ENCODE measurements around the gene TOP2A. TPM values are rescaled to one million over a fixed set of nuclear protein-coding genes. Genes with fewer than 3 reads are reported as not detected.

The TOP2A gene
- total RNA-seq, 1 experiment from 2014 or later, result 315 TPM

DNA sequence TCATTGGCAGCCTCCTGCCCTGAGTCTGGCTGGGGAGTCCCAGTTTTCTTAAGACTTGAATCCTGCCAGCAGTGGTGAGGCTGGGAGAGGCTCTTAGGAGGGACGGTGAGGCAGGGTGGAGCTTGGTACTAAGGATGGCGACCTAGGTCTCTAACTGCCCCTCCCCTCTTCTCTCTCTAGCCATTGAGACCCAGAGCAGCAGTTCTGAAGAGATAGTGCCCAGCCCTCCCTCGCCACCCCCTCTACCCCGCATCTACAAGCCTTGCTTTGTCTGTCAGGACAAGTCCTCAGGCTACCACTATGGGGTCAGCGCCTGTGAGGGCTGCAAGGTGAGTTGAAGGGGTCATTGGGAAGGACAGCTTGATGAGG lies 69.6 kb downstream of the TOP2A start:
- no peak for DNase-seq (ENCODE audit: extremely low read depth, low read depth)

GRCh38 chr17:40347319-40348135 lies 70.2 kb downstream of the TOP2A start:
- no peak for DNase-seq (ENCODE audit: extremely low read depth, low read depth)

- no peak for DNase-seq (ENCODE audit: extremely low read depth, low read depth)
These were observed 70.9 kb downstream of the TOP2A start for GRCh38 chr17:40346765-40347158.

DNA sequence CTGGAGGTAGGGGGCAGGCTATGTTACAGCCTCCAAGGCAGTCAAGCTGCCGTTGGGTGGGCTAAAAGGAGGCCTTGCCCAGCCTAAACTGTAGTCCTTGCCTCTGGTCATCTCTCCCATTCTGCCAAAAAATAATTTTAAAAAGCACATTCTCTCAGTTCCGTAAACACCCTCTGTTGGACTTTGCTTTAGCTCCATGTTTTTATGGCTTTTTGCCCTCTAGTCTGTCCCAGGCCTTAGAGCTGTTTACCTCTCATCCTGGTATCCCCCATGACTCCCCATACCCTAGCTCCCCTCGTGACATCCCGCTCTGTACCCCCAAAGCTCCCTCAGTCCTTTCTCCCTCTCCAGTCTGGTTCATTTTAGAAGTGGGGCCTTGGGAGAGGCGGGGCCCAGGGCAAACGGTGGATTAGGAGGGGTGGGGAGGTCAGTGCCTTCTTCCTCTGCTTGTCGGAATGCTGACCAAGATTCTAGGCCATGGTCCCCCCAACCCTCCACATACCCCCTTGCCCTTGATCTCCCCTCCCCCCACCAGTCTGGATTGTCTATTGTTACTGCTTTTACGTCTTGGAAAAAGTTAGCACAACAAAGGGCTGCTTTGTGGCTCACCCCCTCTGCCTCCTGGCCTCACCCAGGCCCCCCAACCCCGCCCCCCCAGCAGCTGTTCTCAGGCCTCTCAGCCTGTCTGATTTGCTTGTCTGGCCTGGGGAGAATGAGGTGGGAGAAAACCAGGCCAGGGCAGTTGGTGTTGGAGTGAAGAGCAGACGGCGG lies 71.5 kb downstream of the TOP2A start:
- no peak for DNase-seq (ENCODE audit: extremely low read depth, low read depth)

GRCh38 chr17:40345161-40345993 lies 72.3 kb downstream of the TOP2A start:
- DNase-seq (ENCODE audit: extremely low read depth, low read depth), result no peak

GRCh38 chr17:40344421-40345160 lies 73.1 kb downstream of the TOP2A start:
- DNase-seq (ENCODE audit: extremely low read depth, low read depth), result no peak

DNA sequence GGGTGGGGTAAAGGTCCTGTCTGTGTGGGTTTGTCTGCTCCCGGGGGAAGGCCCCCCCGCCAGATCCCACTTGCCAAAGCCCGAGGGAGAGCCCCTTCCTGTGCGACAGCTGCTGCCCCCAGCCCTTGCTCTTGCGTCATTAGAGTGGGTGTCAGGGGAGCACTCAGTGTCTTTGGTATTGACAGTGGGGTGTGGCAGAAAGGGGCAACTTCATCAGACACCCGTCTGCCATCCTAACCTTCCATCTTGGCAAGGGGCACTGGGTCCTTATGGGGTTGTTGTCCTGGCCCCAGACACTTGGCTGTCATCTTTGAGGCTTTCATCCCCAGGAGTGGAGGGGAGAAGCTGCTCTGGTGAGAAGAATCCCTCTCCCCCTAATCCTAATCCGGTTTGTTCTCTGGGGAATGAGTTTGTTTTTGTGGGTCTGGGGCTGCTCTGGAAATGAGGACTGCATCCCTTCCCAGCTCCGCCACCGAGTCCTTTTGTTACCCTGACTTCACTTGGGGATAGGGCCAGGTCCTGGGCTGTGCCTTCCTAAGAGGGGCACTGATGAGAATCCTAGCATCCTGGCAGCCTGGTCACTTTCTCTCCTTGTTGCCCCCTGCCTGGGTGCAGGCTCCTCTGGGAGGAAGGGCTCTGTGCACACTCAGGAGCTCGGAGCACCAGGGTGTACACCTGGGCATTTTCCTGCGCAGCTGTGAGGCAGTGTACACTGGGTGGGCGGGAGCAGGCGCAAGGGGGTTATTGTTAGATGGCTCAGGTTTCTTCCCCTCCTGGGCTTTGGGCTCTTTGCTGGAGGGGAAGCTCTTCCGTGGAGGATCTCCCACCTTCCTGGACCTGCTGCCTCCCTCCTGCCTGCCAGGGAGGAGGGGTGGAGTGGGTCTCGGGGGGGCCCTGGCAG lies 74.2 kb downstream of the TOP2A start:
- DNase-seq (ENCODE audit: extremely low read depth, low read depth), result no peak

- no peak for DNase-seq (ENCODE audit: extremely low read depth, low read depth)
These were observed 75.0 kb downstream of the TOP2A start for GRCh38 chr17:40342504-40343218.

- peak; percentile 47 for DNase-seq (ENCODE audit: extremely low read depth, low read depth)
These were observed 75.7 kb downstream of the TOP2A start for GRCh38 chr17:40341808-40342503.

DNA sequence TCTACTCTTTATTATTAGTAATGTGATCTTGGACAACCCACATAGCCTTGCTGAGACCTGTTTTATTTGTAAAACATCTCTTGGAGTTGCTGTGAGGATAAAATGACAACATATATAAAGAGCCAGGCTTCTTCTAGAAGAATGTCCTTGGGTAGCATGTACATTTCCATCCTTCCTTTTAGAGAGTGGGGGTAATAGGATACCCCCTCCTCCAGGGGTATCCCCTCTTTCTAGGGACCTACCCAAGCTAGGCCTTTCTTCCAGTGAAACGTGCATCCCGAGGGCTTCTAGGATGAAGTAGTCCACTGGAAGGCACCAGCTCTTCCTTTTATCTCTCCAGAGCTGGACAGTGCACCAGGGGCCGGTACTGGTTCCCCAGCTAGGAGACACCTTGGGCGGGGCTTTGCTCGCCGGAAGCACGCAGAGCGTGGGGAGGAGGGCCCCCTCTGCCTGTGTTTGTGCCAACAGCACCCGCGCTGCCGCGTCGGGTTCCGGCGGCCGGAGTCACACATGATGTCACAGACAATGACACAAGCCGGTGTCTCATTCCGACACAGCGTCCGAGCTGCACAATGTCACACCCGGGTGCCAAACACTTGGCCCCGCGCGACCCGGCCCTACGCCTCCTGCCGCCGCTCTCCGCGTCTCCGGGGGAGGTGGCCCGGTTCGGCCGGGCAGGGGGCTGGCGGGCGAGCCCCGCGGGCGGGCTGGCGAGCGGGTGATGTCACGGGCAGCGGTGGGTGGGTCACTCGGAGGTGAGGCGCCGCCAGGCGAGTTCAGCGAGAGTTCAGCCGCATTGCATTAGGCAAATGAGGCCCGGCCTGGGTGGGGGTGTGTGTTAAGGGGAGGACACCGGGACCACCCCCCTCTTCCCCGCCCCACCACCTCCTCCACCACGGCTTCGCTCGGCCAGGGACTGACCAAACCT lies 76.6 kb downstream of the TOP2A start:
- DNase-seq (ENCODE audit: extremely low read depth, low read depth), result peak; percentile 90

- DNase-seq (ENCODE audit: extremely low read depth, low read depth), result no peak
These were observed 77.4 kb downstream of the TOP2A start for GRCh38 chr17:40340327-40340726.

DNA sequence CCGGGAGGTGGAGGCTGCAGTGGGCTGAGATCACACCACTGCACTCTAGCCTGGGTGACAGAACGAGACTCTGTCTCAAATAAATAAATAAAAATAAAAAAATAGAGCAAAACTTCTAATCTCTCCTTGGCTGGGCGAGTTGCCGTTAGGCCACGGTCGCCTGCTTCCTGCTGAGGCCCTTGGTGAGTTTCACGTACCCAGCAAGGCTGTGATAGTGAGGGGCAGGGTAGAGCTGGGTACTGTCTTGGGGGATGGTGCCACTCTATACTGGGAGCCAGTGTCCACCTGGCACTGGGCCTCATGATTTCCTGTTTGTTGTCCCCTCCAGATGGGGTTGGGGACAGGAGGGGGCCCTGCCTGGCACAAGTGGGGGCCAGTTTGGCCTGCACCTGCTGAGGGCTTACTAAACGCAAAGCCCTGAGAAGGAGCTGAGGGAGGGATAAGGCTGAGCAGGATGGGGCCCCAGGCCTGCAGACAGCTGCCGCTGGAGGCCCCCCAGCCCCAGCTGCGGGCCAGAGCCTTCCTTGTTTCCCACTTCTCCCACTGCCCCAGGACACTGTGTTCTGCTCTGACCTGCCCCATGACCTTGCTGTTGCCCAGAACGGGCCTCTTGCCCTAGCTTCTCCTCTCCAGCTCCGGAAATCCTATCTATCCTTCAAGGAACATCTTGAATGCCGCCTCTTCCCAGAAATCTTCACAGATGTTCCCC lies 78.6 kb downstream of the TOP2A start:
- DNase-seq (ENCODE audit: extremely low read depth, low read depth), result no peak
